ENCODE measurements around the gene NUP214.

DNA sequence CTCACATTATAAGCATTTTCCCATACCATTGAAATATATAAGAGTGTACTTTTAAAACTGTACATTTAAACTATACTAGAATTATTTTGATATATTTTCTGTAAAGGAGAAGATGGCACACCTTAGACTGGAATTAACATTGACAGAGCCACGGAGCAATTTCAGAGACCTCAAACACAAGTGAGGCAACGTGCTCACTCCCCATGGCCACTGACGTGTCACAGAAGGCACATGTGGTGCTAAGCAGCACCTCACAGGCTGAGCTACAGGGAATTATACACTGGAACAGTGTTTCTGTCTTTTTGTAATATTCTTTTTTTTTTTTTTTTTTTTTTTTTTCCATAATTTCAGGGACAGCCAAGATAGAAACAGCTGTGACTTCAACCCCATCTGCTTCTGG lies 66.5 kb downstream of the NUP214 start:
- TF ChIP-seq CTCF (IDR thresholded peaks at IDR 0.05) (no peak), POLR2A (IDR thresholded peaks at IDR 0.05) (no peak), EP300 (IDR thresholded peaks at IDR 0.05) (no peak), POLR2AphosphoS5 (IDR thresholded peaks at IDR 0.05) (no peak)
